PC-9 (cell line): ENCODE results near the gene COL4A2.

Experiments
- CTCF ChIP-seq: fragments of 200-600 bp; sonication (generic); conservative IDR thresholded peaks from 2 replicates; pipeline ENCODE4 v1.6.1; 2017; ENCODE audit warnings: mixed run types, antibody characterized with exemption, mild to moderate bottlenecking, moderate library complexity
- EZH2 ChIP-seq: fragments of 200-600 bp; sonication (generic); IDR thresholded peaks from 2 replicates; pipeline ENCODE4 v1.8.0; 2017; ENCODE audit warnings: antibody characterized with exemption, low read depth

DNA sequence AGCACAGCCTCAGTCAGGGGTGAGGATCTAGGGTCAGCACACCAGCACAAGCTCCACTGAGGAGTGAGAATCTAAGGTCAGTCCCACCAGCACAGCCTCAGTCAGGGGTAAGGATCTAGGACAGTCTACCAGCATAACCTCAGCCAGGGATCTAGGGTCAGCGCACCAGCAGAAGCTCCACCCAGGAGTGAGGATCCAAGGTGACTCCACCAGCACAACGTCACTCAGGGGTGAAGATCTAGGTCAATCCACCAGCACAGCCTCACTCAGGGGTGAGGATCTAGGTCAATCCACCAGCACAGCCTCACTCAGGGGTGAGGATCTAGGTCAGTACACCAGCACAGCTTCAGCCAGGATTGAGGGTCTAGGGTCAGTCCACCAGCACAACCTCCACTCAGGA is 189.9 kb downstream of the COL4A2 start:
- TF ChIP-seq CTCF (no peak), EZH2 (no peak)
